Renal cortex interstitium (tissue), 11 donors: ENCODE measurements around the gene IPMK. TPM values are rescaled to one million over a fixed set of nuclear protein-coding genes. Genes with fewer than 3 reads are reported as not detected.
A peak's percentile ranks its signal among the peaks of the same experiment; 100 is the strongest.
"Not testable (repeated sequence)": the region's sequence is repeated elsewhere in the genome, so short reads cannot be mapped to it uniquely, and the experiment has no call there.

Source experiments
- DNase-seq, 11 donors: peaks; one replicate each; pipeline ENCODE4 v3.0.0-alpha.2; 2013; ENCODE audit warnings: low read depth in 9 of 11, low spot score in 4 of 11; ENCODE audit errors: extremely low read depth in 1 of 11
- polyA plus RNA-seq, 3 donors: library from polyadenylated mRNA; unstranded; fragments of 120-200 nt; gene quantifications; one replicate each; pipeline ENCODE4 v1.2.1, GENCODE V29; 2013; ENCODE audit not compliant: insufficient read length in 3 of 3

Gene IPMK
- polyA plus RNA-seq, 3 donors, result 6.2 to 7.7 (median 7.5) TPM

GRCh38 chr10:58275908-58276307 lies 8.2 kb upstream of the IPMK start:
- no peak for DNase-seq

GRCh38 chr10:58275261-58275660 lies 7.6 kb upstream of the IPMK start:
- DNase-seq, result no peak

GRCh38 chr10:58269782-58270290 lies 2.1 kb upstream of the IPMK start:
- DNase-seq, result no peak

- DNase-seq, result peak; percentile 91 to 99 (median 98)
Observed at GRCh38 chr10:58268946-58269781, 1.5 kb upstream of the IPMK start, which contains the start of gene CISD1. Gene CISD1 (plus strand): TSS chr10:58269162. CDS start chr10:58269274, 112 bp downstream.

- no peak for DNase-seq
Observed at GRCh38 chr10:58268454-58268945, 806 bp upstream of the IPMK start.

- DNase-seq, result peak in 6 of 11 donors; percentile 19 to 53 (median 42)
Observed at GRCh38 chr10:58266826-58267712, 625 bp downstream of the IPMK start.

GRCh38 chr10:58266003-58266825 lies 1.5 kb downstream of the IPMK start:
- DNase-seq, result no peak

- DNase-seq, result no peak
Observed at GRCh38 chr10:58265249-58265648, 2.4 kb downstream of the IPMK start.

GRCh38 chr10:58264780-58265179 lies 2.9 kb downstream of the IPMK start:
- DNase-seq, result no peak

- no peak for DNase-seq
Observed at GRCh38 chr10:58262766-58263165, 4.9 kb downstream of the IPMK start.

- no peak for DNase-seq
Observed at GRCh38 chr10:58260334-58260733, 7.4 kb downstream of the IPMK start.

GRCh38 chr10:58258977-58259692 lies 8.6 kb downstream of the IPMK start:
- DNase-seq, result no peak

GRCh38 chr10:58256013-58256780 lies 11.5 kb downstream of the IPMK start:
- DNase-seq, result not testable (repeated sequence)

- DNase-seq, result no peak
Observed at GRCh38 chr10:58254644-58255043, 13.1 kb downstream of the IPMK start.

- DNase-seq, result no peak
Observed at GRCh38 chr10:58253184-58253583, 14.5 kb downstream of the IPMK start.

- not testable (repeated sequence) for DNase-seq
Observed at GRCh38 chr10:58244666-58245065, 23.0 kb downstream of the IPMK start.

- DNase-seq, result not testable (repeated sequence)
Observed at GRCh38 chr10:58244242-58244641, 23.5 kb downstream of the IPMK start.
